CD8-positive, alpha-beta memory T cell (primary cell): Measurements from ENCODE around the gene ACADS. TPM values are rescaled to one million over a fixed set of nuclear protein-coding genes. Genes with fewer than 3 reads are reported as not detected.

Source experiments
- CTCF ChIA-PET: fragments of 350-600 bp; sonication (Branson Sonifier 250); formaldehyde crosslinking; loops from one replicate; lab custom pipeline; 2021; ENCODE audit warnings: antibody characterized with exemption; lab: Charles Lee
- POLR2A ChIA-PET: fragments of 350-600 bp; sonication (Branson Sonifier 250); formaldehyde crosslinking; loops from one replicate; lab custom pipeline; 2021; ENCODE audit warnings: antibody characterized with exemption; lab: Charles Lee
- DNase-seq, 5 donors: peaks; one replicate each; pipeline versions ENCODE4 v3.0.0 to v3.0.0-alpha.2; 2020 to 2022; ENCODE audit warnings: mixed read lengths in 1 of 5
- H3K27ac ChIP-seq: one replicate; pipeline ENCODE4 v1.7.0; 2013; ENCODE audit warnings: low read depth, mild to moderate bottlenecking, low read length, moderate library complexity
- H3K27me3 ChIP-seq: 2 replicates; pipeline ENCODE4 v1.7.0; 2013; ENCODE audit warnings: low read length, mild to moderate bottlenecking; ENCODE audit not compliant: insufficient read depth, poor library complexity, severe bottlenecking
- H3K36me3 ChIP-seq: 2 replicates; pipeline ENCODE4 v1.7.0; 2013; ENCODE audit warnings: mild to moderate bottlenecking, low read length, moderate library complexity; ENCODE audit not compliant: insufficient read depth
- H3K4me1 ChIP-seq: 2 replicates; pipeline ENCODE4 v1.7.0; 2013; ENCODE audit warnings: mild to moderate bottlenecking, low read length, moderate library complexity; ENCODE audit not compliant: insufficient read depth
- H3K4me3 ChIP-seq: 2 replicates; pipeline ENCODE4 v1.7.0; 2013; ENCODE audit warnings: mild to moderate bottlenecking, low read length
- H3K9me3 ChIP-seq: 2 replicates; pipeline ENCODE4 v1.7.0; 2013; ENCODE audit warnings: mild to moderate bottlenecking, low read length
- H3K27ac Mint-ChIP-seq, 8 donors: one replicate each; pipeline ENCODE4 v1.8.0; 2020 to 2021; ENCODE audit warnings: mixed read lengths in 8 of 8, mild to moderate bottlenecking in 6 of 8, inconsistent platforms in 3 of 8, moderate library complexity in 3 of 8
- H3K27me3 Mint-ChIP-seq, 2 donors: one replicate each; pipeline ENCODE4 v1.8.0; 2020 to 2021; ENCODE audit warnings: mixed read lengths in 2 of 2, mild to moderate bottlenecking in 1 of 2, moderate library complexity in 1 of 2
- H3K36me3 Mint-ChIP-seq, 3 donors: one replicate each; pipeline ENCODE4 v1.8.0; 2020 to 2021; ENCODE audit warnings: mixed read lengths in 3 of 3, inconsistent platforms in 1 of 3, mild to moderate bottlenecking in 1 of 3
- H3K4me1 Mint-ChIP-seq, 3 donors: one replicate each; pipeline ENCODE4 v1.8.0; 2020 to 2021; ENCODE audit warnings: mixed read lengths in 3 of 3, inconsistent platforms in 1 of 3, mild to moderate bottlenecking in 1 of 3
- H3K4me3 Mint-ChIP-seq, 7 donors: one replicate each; pipeline ENCODE4 v1.8.0; 2020 to 2021; ENCODE audit warnings: mixed read lengths in 7 of 7, mild to moderate bottlenecking in 6 of 7, moderate library complexity in 4 of 7, inconsistent platforms in 2 of 7
- H3K9me3 Mint-ChIP-seq, 5 donors: one replicate each; pipeline ENCODE4 v1.8.0; 2020 to 2022; ENCODE audit warnings: mixed read lengths in 5 of 5, mild to moderate bottlenecking in 3 of 5, moderate library complexity in 2 of 5, inconsistent platforms in 1 of 5
- polyA plus RNA-seq: library from polyadenylated mRNA; unstranded; fragments of 300-500 nt; fragmentation: Illumina TruSeq; gene quantifications from one replicate; pipeline ENCODE4 v1.2.3, GENCODE V29; 2021
- total RNA-seq, 2 experiments: library from RNA; stranded (reverse); gene quantifications; one replicate each; pipeline ENCODE4 v1.2.3, GENCODE V29; 2021

Gene ACADS
- total and polyA plus RNA-seq, 3 experiments from 2014 or later = 11.2 to 19.7 (median 12.1) TPM

- Histone ChIP-seq H3K4me3 (no peak overlapping the region), H3K4me1 (no peaks in the 10 kb centered on the region), H3K27ac (no peak overlapping the region), H3K27me3 (no peaks in the 10 kb centered on the region), H3K36me3 (no peaks in the 10 kb centered on the region), H3K9me3 (no peaks in the 10 kb centered on the region)
- DNase-seq = no peak
- no peaks in the 10 kb centered on the region for H3K36me3 Mint-ChIP-seq
- H3K27ac Mint-ChIP-seq = no peak overlapping the region
- ChIA-PET CTCF (no interaction called here), POLR2A (no interaction called here)
- H3K4me1 Mint-ChIP-seq = peaks cover 0 to 2% (median 2%) of the 10 kb centered on the region in 3 donors
- H3K27me3 Mint-ChIP-seq = peaks cover 9 to 19% of the 10 kb centered on the region in 2 donors
- H3K4me3 Mint-ChIP-seq = no peak overlapping the region
- H3K9me3 Mint-ChIP-seq = peaks cover 11 to 16% (median 13%) of the 10 kb centered on the region in 5 donors
These were observed 25.8 kb downstream of the ACADS start for GRCh38 chr12:120751389-120751788.

- Mint-ChIP-seq H3K27ac (no peak overlapping the region), H3K36me3 (peaks cover 0 to 2% (median 0%) of the 10 kb centered on the region in 3 donors), H3K9me3 (peaks cover 11 to 16% (median 13%) of the 10 kb centered on the region in 5 donors), H3K4me1 (no peaks in the 10 kb centered on the region), H3K4me3 (no peak overlapping the region), H3K27me3 (peaks cover 9 to 19% of the 10 kb centered on the region in 2 donors)
- Histone ChIP-seq H3K9me3 (no peaks in the 10 kb centered on the region), H3K27me3 (no peaks in the 10 kb centered on the region), H3K4me3 (no peak overlapping the region), H3K4me1 (no peaks in the 10 kb centered on the region), H3K27ac (no peak overlapping the region), H3K36me3 (no peaks in the 10 kb centered on the region)
- no peak for DNase-seq
- ChIA-PET POLR2A (no interaction called here), CTCF (no interaction called here)
These were observed 29.2 kb downstream of the ACADS start for GRCh38 chr12:120754792-120755191.

DNA sequence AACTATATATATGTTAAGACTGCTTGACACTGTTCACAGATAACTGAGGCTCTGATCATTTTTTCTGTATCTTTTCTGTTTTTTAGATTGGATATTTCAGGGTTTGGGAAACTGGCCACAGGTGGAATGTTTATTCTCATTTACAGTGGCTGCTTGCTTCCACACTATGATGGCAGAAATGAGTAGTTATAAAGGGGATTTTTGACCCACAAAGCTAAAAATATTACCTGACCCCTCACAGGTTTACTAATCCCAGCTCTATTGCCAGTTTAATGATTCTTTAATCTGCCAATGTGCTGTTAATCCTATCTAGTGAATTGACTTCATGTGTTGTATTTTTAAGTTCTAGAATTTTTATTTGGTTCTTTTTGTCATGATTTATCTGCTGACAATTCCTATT lies 29.6 kb downstream of the ACADS start:
- no peak overlapping the region for H3K27ac Mint-ChIP-seq
- H3K27me3 ChIP-seq = no peaks in the 10 kb centered on the region
- H3K4me1 Mint-ChIP-seq = no peaks in the 10 kb centered on the region
- no peaks in the 10 kb centered on the region for H3K36me3 ChIP-seq
- H3K4me3 ChIP-seq = no peak overlapping the region
- no peak for DNase-seq
- ChIA-PET POLR2A (no interaction called here), CTCF (no interaction called here)
- peaks cover 11 to 16% (median 13%) of the 10 kb centered on the region in 5 donors for H3K9me3 Mint-ChIP-seq
- H3K9me3 ChIP-seq = no peaks in the 10 kb centered on the region
- H3K4me1 ChIP-seq = no peaks in the 10 kb centered on the region
- peaks cover 9 to 19% of the 10 kb centered on the region in 2 donors for H3K27me3 Mint-ChIP-seq
- no peak overlapping the region for H3K27ac ChIP-seq
- H3K4me3 Mint-ChIP-seq = no peak overlapping the region
- H3K36me3 Mint-ChIP-seq = peaks cover 0 to 5% (median 0%) of the 10 kb centered on the region in 3 donors

GRCh38 chr12:120757226-120757742 lies 31.7 kb downstream of the ACADS start:
- peaks cover 9 to 14% of the 10 kb centered on the region in 2 donors for H3K27me3 Mint-ChIP-seq
- CTCF ChIA-PET = no interaction called here
- POLR2A ChIA-PET = no interaction called here

GRCh38 chr12:120757949-120758348 lies 32.3 kb downstream of the ACADS start:
- no peak for DNase-seq
- no peaks in the 10 kb centered on the region for H3K27me3 ChIP-seq
- peaks cover 7 to 14% of the 10 kb centered on the region in 2 donors for H3K27me3 Mint-ChIP-seq
- no peaks in the 10 kb centered on the region for H3K4me1 Mint-ChIP-seq
- no peak overlapping the region for H3K4me3 ChIP-seq
- no peak overlapping the region for H3K27ac ChIP-seq
- H3K27ac Mint-ChIP-seq = no peak overlapping the region
- ChIA-PET CTCF (no interaction called here), POLR2A (no interaction called here)
- H3K9me3 ChIP-seq = no peaks in the 10 kb centered on the region
- peaks cover 11 to 16% (median 12%) of the 10 kb centered on the region in 5 donors for H3K9me3 Mint-ChIP-seq
- H3K4me1 ChIP-seq = peaks cover 8% of the 10 kb centered on the region
- peak overlapping the region in 1 of 7 donors; percentile 16 for H3K4me3 Mint-ChIP-seq
- H3K36me3 Mint-ChIP-seq = peaks cover 0 to 31% (median 9%) of the 10 kb centered on the region in 3 donors
- no peaks in the 10 kb centered on the region for H3K36me3 ChIP-seq

More at GRCh38 chr12:120757226-120757742, 31.7 kb downstream of the ACADS start:
- no peak for DNase-seq
- H3K27ac ChIP-seq = no peak overlapping the region
- H3K4me3 Mint-ChIP-seq = no peak overlapping the region
- H3K36me3 Mint-ChIP-seq = peaks cover 0 to 25% (median 9%) of the 10 kb centered on the region in 3 donors
- H3K27me3 ChIP-seq = no peaks in the 10 kb centered on the region
- peak overlapping the region in 1 of 8 donors; percentile 61 for H3K27ac Mint-ChIP-seq
- no peak overlapping the region for H3K4me3 ChIP-seq
- H3K9me3 ChIP-seq = no peaks in the 10 kb centered on the region
- no peaks in the 10 kb centered on the region for H3K36me3 ChIP-seq
- H3K4me1 ChIP-seq = peaks cover 8% of the 10 kb centered on the region
- H3K9me3 Mint-ChIP-seq = peaks cover 11 to 16% (median 12%) of the 10 kb centered on the region in 5 donors
- H3K4me1 Mint-ChIP-seq = no peaks in the 10 kb centered on the region

DNA sequence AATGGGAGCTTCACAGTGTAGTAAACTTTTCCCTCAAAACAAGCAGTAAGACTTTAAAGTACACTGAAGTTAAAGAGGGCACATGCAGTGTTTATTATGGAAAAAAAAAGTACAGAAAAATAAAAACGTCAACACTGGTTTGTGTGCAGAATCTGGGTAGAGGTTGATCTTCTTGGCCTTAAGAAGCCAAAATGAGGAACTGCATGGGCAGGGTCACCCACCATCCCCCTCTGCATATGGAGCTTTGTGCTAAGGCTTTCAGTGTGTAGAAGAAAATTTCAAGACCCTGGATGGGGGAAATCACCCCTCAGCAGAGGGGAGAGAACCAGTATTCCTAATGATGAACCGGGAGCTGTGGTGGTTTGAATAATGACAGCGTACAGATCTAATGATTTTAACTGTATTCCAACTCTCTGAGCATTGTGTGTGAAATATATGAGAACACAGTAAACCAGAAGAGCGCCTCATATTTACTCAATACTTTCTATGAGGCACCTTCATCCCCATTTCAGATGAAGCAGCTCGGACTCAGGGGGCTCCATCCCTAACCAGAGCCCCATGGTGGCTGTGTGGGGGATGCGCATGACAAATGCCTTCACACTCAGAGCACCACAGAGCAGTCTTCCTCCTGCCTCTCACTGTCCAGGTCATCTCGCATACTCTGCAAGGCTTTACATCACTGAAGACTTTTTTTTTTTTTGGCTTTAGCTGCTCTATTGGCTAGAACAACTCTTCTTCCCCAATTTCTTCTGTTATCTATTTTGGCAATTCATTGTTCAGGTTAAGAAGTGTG lies 33.4 kb downstream of the ACADS start:
- Mint-ChIP-seq H3K27me3 (peaks cover 7 to 9% of the 10 kb centered on the region in 2 donors), H3K4me3 (no peak overlapping the region), H3K27ac (peak overlapping the region in 2 of 8 donors; percentile 29 to 70), H3K36me3 (peaks cover 0 to 40% (median 9%) of the 10 kb centered on the region in 3 donors), H3K4me1 (no peaks in the 10 kb centered on the region), H3K9me3 (peaks cover 8 to 12% (median 11%) of the 10 kb centered on the region in 5 donors)
- Histone ChIP-seq H3K27me3 (no peaks in the 10 kb centered on the region), H3K9me3 (no peaks in the 10 kb centered on the region), H3K27ac (no peak overlapping the region), H3K36me3 (peaks cover under 1% of the 10 kb centered on the region), H3K4me1 (peaks cover 8% of the 10 kb centered on the region), H3K4me3 (no peak overlapping the region)
- POLR2A ChIA-PET = no interaction called here
- CTCF ChIA-PET = no interaction called here
- no peak for DNase-seq

GRCh38 chr12:120759591-120760348 lies 34.1 kb downstream of the ACADS start:
- H3K27me3 ChIP-seq = no peaks in the 10 kb centered on the region
- no peaks in the 10 kb centered on the region for H3K9me3 ChIP-seq
- H3K27ac ChIP-seq = no peak overlapping the region
- no peak for DNase-seq
- Mint-ChIP-seq H3K27me3 (peaks cover 4 to 9% of the 10 kb centered on the region in 2 donors), H3K9me3 (peaks cover 5 to 9% (median 8%) of the 10 kb centered on the region in 5 donors), H3K4me1 (no peaks in the 10 kb centered on the region), H3K27ac (peak overlapping the region in 3 of 8 donors; percentile 40 to 90 (median 70)), H3K4me3 (no peak overlapping the region), H3K36me3 (peaks cover 0 to 48% (median 11%) of the 10 kb centered on the region in 3 donors)
- peaks cover 8% of the 10 kb centered on the region for H3K4me1 ChIP-seq
- peaks cover 8% of the 10 kb centered on the region for H3K36me3 ChIP-seq
- ChIA-PET CTCF (no interaction called here), POLR2A (no interaction called here)
- H3K4me3 ChIP-seq = no peak overlapping the region
